EH (cell line): ENCODE data around the gene BLOC1S5.

Source experiments
- DNase-seq: peaks from one replicate; pipeline ENCODE4 v3.0.0-alpha.2; 2015; ENCODE audit warnings: low read depth

Gene BLOC1S5

GRCh38 chr6:8063761-8064637 lies at the start of gene BLOC1S5:
TSS of gene BLOC1S5 (minus strand) at chr6:8064389. CDS start at chr6:8064376, 13 bp downstream.
- peak; percentile 98 for DNase-seq

- peak; percentile 53 for DNase-seq
Observed at GRCh38 chr6:8113131-8113654, 49.0 kb upstream of the BLOC1S5 start.

- no peak for DNase-seq
Observed at GRCh38 chr6:8110725-8111124, 46.5 kb upstream of the BLOC1S5 start.

GRCh38 chr6:8110117-8110721 lies 46.0 kb upstream of the BLOC1S5 start:
- DNase-seq = no peak

- no peak for DNase-seq
Observed at GRCh38 chr6:8108759-8109539, 44.8 kb upstream of the BLOC1S5 start.

- DNase-seq = peak; percentile 97
Observed at GRCh38 chr6:8108031-8108660, 44.0 kb upstream of the BLOC1S5 start.

GRCh38 chr6:8105791-8106190 lies 41.6 kb upstream of the BLOC1S5 start:
- no peak for DNase-seq

- no peak for DNase-seq
Observed at GRCh38 chr6:8103726-8104125, 39.5 kb upstream of the BLOC1S5 start.

GRCh38 chr6:8102122-8102958 lies 38.2 kb upstream of the BLOC1S5 start, which contains the start of gene EEF1E1:
TSS of gene EEF1E1 (minus strand) at chr6:8102548. CDS start at chr6:8102521, 27 bp downstream.
- peak; percentile 94 for DNase-seq

- no peak for DNase-seq
Observed at GRCh38 chr6:8100159-8100854, 36.1 kb upstream of the BLOC1S5 start.

GRCh38 chr6:8090650-8091049 lies 26.5 kb upstream of the BLOC1S5 start:
- DNase-seq = no peak

GRCh38 chr6:8088886-8089285 lies 24.7 kb upstream of the BLOC1S5 start:
- no peak for DNase-seq

GRCh38 chr6:8087870-8088754 lies 23.9 kb upstream of the BLOC1S5 start:
- no peak for DNase-seq

- DNase-seq = no peak
Observed at GRCh38 chr6:8086755-8087306, 22.6 kb upstream of the BLOC1S5 start.

GRCh38 chr6:8085053-8085511 lies 20.9 kb upstream of the BLOC1S5 start:
- peak; percentile 97 for DNase-seq

- peak; percentile 32 for DNase-seq
Observed at GRCh38 chr6:8084586-8084985, 20.4 kb upstream of the BLOC1S5 start.

GRCh38 chr6:8082954-8083858 lies 19.0 kb upstream of the BLOC1S5 start:
- DNase-seq = peak; percentile 95

- DNase-seq = no peak
Observed at GRCh38 chr6:8082572-8082953, 18.4 kb upstream of the BLOC1S5 start.
